MG63 (cell line): ENCODE data around the gene TEDC1. TPM values are rescaled to one million over a fixed set of nuclear protein-coding genes. Genes with fewer than 3 reads are reported as not detected.

Source experiments
- total RNA-seq: library from RNA; depleted of rRNA; stranded (reverse); fragments of >200 nt; shearing (Covaris generic); gene quantifications from 2 replicates; pipeline ENCODE4 v1.2.3, GENCODE V29; 2014; ENCODE audit warnings: low replicate concordance; rRNA removed

TEDC1 gene
- total RNA-seq, 1 experiment from 2014 or later = 58.1 TPM

Other genes with a start within 250 kb of the TEDC1 start
- 21.3 and 25.1 TPM in 2 replicates for gene BTBD6, start 242.7 kb upstream of the TEDC1 start, total RNA-seq
- gene BRF1, start 190.2 kb upstream of the TEDC1 start, total RNA-seq = 21.0 and 25.0 TPM in 2 replicates
- 18.6 and 23.1 TPM in 2 replicates for gene PACS2, start 176.5 kb upstream of the TEDC1 start, total RNA-seq
- 0.22 and 0.63 TPM in 2 replicates for gene TEX22, start 92.7 kb upstream of the TEDC1 start, total RNA-seq
- gene MTA1, start 71.4 kb upstream of the TEDC1 start, total RNA-seq = 20.6 and 46.5 TPM in 2 replicates
- 129 and 270 TPM in 2 replicates for gene CRIP2, start 16.4 kb upstream of the TEDC1 start, total RNA-seq
- 17.3 TPM in 1 of 2 replicates, not detected in the other for gene CRIP1, start 4.4 kb upstream of the TEDC1 start, total RNA-seq
- 7.1 and 17.0 TPM in 2 replicates for gene TMEM121, start 35.3 kb downstream of the TEDC1 start, total RNA-seq